Testis (tissue), 3 donors: ENCODE measurements around the gene MYRF. TPM values are rescaled to one million over a fixed set of nuclear protein-coding genes. Genes with fewer than 3 reads are reported as not detected.

Experiments
- DNase-seq: peaks from one replicate; pipeline ENCODE4 v3.0.0-alpha.2; 2019
- H3K27ac ChIP-seq, 2 donors: fragments of 200-600 bp; sonication (generic); one replicate each; pipeline ENCODE4 v1.5.1; 2019
- H3K27me3 ChIP-seq: fragments of 200-600 bp; sonication (generic); one replicate; pipeline ENCODE4 v1.5.1; 2019
- H3K36me3 ChIP-seq: fragments of 200-600 bp; sonication (generic); one replicate; pipeline ENCODE4 v1.5.1; 2017; ENCODE audit warnings: low read depth; ENCODE audit errors: missing control alignments
- H3K4me1 ChIP-seq: fragments of 200-600 bp; sonication (generic); one replicate; pipeline ENCODE4 v1.5.1; 2019
- H3K4me3 ChIP-seq, 2 donors: fragments of 200-600 bp; sonication (generic); one replicate each; pipeline ENCODE4 v1.5.1; 2017 to 2019
- H3K9me3 ChIP-seq: fragments of 200-600 bp; sonication (generic); one replicate; pipeline ENCODE4 v1.5.1; 2017
- POLR2A ChIP-seq: fragments of 450-650 bp; IDR thresholded peaks from one replicate; pipeline ENCODE4 v1.6.1; 2017; ENCODE audit warnings: antibody characterized with exemption, mild to moderate bottlenecking, moderate library complexity
- WGBS, 2 donors: methylation state at CpG; one replicate each; pipeline ENCODE4 v1.1.5; 2018; 5-methylcytosine and 5-hydroxymethylcytosine counted together
- intact Hi-C: fragments of 100-400 bp; cut with DNase I; formaldehyde crosslinking; loops from one replicate; pipeline ENCODE4 v1.15.1; 2023; ENCODE audit warnings: low total_unique reads
- polyA plus RNA-seq: library from polyadenylated mRNA; stranded (reverse); fragments of 350-450 nt; fragmentation: Illumina TruSeq; extraction: RNeasy Lipid Tissue Mini Kit (QIAGEN cat#74804); gene quantifications from one replicate; pipeline ENCODE4 v1.2.3, GENCODE V29; 2014; ENCODE audit warnings: low read depth, low replicate concordance; ENCODE audit not compliant: insufficient read depth
- total RNA-seq, 2 donors: library from RNA; depleted of rRNA; stranded (reverse); fragments of >200 nt; gene quantifications; one replicate each; pipeline ENCODE4 v1.2.3, GENCODE V29; 2016
- TF ChIP-seq, protein P1 (sequence below), 3 experiments: fragments of 450-650 bp in 2 of 3; fragments of 200-600 bp in 1 of 3; sonication (generic) in 1 of 3; IDR thresholded peaks; one replicate each; pipeline ENCODE4 v1.5.1; 2016 to 2019; ENCODE audit warnings: antibody characterized with exemption in 3 of 3, mild to moderate bottlenecking in 2 of 3, moderate library complexity in 1 of 3

MYRF gene
- total and polyA plus RNA-seq, 3 donors from 2014 or later, result 9.2 to 15.2 (median 10.7) TPM

GRCh38 chr11:61762223-61762615 lies 9.8 kb downstream of the MYRF start:
- H3K4me3 ChIP-seq, result no peak overlapping the region
- peaks cover 7% of the 10 kb centered on the region for H3K4me1 ChIP-seq
- no peaks in the 10 kb centered on the region for H3K27me3 ChIP-seq
- H3K9me3 ChIP-seq, result no peaks in the 10 kb centered on the region
- H3K27ac ChIP-seq, result no peak overlapping the region
- no peaks in the 10 kb centered on the region for H3K36me3 ChIP-seq
- no peak for DNase-seq
- TF ChIP-seq POLR2A, result no peak
- TF ChIP-seq, protein P1, sequence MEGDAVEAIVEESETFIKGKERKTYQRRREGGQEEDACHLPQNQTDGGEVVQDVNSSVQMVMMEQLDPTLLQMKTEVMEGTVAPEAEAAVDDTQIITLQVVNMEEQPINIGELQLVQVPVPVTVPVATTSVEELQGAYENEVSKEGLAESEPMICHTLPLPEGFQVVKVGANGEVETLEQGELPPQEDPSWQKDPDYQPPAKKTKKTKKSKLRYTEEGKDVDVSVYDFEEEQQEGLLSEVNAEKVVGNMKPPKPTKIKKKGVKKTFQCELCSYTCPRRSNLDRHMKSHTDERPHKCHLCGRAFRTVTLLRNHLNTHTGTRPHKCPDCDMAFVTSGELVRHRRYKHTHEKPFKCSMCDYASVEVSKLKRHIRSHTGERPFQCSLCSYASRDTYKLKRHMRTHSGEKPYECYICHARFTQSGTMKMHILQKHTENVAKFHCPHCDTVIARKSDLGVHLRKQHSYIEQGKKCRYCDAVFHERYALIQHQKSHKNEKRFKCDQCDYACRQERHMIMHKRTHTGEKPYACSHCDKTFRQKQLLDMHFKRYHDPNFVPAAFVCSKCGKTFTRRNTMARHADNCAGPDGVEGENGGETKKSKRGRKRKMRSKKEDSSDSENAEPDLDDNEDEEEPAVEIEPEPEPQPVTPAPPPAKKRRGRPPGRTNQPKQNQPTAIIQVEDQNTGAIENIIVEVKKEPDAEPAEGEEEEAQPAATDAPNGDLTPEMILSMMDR (IDR thresholded peaks at IDR 0.05), result no peak
- intact Hi-C loops, result no loop called here
- WGBS, 2 donors, result 83% methylated on average over 10 of the region's 10 CpGs

- Histone ChIP-seq H3K9me3 (no peaks in the 10 kb centered on the region), H3K36me3 (no peaks in the 10 kb centered on the region), H3K4me1 (peaks cover 7% of the 10 kb centered on the region), H3K27me3 (no peaks in the 10 kb centered on the region), H3K27ac (no peak overlapping the region), H3K4me3 (no peak overlapping the region)
- TF ChIP-seq, protein P1 (IDR thresholded peaks at IDR 0.05), result no peak
- DNase-seq, result no peak
- WGBS, 2 donors, result 75 to 78% methylated on average over 13 to 15 of the region's 15 CpGs
- intact Hi-C loops, result no loop called here
Measured at GRCh38 chr11:61762798-61763197, 10.4 kb downstream of the MYRF start.

- intact Hi-C loops, result no loop called here
- TF ChIP-seq POLR2A, result no peak
- TF ChIP-seq, protein P1 (IDR thresholded peaks at IDR 0.05), result no peak
- H3K9me3 ChIP-seq, result no peaks in the 10 kb centered on the region
- no peak for DNase-seq
- no peak overlapping the region for H3K4me3 ChIP-seq
- H3K36me3 ChIP-seq, result no peaks in the 10 kb centered on the region
- WGBS, 2 donors, result 69 to 76% methylated on average over 6 to 19 of the region's 23 CpGs
- H3K27me3 ChIP-seq, result no peaks in the 10 kb centered on the region
- peaks cover 10% of the 10 kb centered on the region for H3K4me1 ChIP-seq
- H3K27ac ChIP-seq, result no peak overlapping the region
Measured at GRCh38 chr11:61763930-61764605, 11.6 kb downstream of the MYRF start.

DNA sequence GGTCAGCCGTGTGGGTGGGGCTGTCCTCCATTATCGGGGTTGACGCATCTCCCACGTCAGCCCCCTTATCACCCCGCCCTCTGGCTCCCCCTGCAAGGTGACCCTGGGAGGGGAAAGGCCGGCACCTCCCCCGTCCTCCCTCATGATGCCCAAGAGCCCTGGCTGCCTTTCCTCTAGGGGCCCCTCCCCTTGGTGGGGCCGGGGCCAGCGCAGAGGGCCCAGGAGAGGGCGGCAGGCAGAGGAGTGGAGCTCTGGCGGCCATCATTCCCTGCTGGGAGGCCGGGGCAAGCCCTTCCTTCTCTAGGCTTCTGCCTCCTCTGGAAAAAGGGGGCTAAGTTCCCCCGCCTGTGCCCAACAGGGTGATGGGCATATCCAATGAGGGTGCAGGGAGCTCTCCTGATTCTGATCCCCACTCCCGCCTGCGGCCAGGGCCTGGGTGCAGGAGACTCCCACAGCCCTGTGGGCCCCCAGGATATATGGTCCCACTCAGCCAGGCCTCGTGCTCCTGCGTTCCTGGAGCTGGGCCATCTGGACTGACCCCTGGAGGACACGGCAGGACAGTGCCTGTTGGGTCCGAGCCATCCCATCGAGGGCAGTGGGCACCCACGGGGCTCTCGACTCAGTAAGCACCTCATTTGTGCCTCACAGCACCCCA lies 12.3 kb downstream of the MYRF start:
- Histone ChIP-seq H3K4me1 (peaks cover 16% of the 10 kb centered on the region), H3K9me3 (no peaks in the 10 kb centered on the region), H3K36me3 (no peaks in the 10 kb centered on the region), H3K27ac (peak overlapping the region in 1 of 2 donors; percentile 24), H3K27me3 (no peaks in the 10 kb centered on the region), H3K4me3 (no peak overlapping the region)
- peak; percentile 62 for DNase-seq
- 54 to 68% methylated on average over 9 to 22 of the region's 22 CpGs for WGBS, 2 donors
- TF ChIP-seq, protein P1 (IDR thresholded peaks at IDR 0.05), result no peak
- no peak for TF ChIP-seq POLR2A
- intact Hi-C loops, result no loop called here
